Natural killer cell treated with Interleukin-12 subunit alpha and Interleukin-12 subunit beta and Interleukin-15 and Interleukin-18, amount 100 ng/mL, for 72 hours (primary cell): ENCODE data around the gene NPS. TPM values are rescaled to one million over a fixed set of nuclear protein-coding genes. Genes with fewer than 3 reads are reported as not detected.

ENCODE experiments used
- total RNA-seq, 2 donors: library from RNA; stranded (reverse); gene quantifications; one replicate each; pipeline ENCODE4 v1.2.3, GENCODE V29; 2022

Gene NPS
- total RNA-seq, 2 donors from 2014 or later, result not detected

Other genes starting within 250 kb of the NPS start
- gene FOXI2, start 187.9 kb downstream of the NPS start, total RNA-seq, result not detected